ENCODE data around the gene ING3. TPM values are rescaled to one million over a fixed set of nuclear protein-coding genes. Genes with fewer than 3 reads are reported as not detected.

Gene ING3
- total and polyA plus RNA-seq, 9 of the 15 experiments (the other 6 are each of a cell fraction or from before 2014, with no cell fraction given) = 22.8 to 233 (median 50.4) TPM

DNA sequence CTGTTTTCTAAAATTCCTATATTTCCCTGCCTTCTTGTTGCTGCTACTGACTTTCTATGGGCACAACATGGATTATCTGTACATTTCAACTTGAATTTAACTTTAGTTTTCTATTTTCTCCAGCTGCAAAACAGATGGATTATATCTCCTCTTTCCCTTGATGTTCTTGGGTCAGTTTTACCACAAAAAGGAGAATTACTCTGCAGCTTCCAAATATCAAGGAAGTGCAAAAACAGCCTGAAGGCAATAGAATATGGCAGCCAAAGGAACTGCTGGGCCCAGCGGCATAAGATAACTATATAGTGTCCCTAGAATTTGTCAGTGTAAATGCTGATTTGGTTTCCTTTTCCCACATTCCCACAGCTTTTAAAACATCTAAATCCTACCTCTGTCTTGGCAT, 67.0 kb downstream of the ING3 start:
- no TSS peak for BruUV-seq (replicated peaks)

DNA sequence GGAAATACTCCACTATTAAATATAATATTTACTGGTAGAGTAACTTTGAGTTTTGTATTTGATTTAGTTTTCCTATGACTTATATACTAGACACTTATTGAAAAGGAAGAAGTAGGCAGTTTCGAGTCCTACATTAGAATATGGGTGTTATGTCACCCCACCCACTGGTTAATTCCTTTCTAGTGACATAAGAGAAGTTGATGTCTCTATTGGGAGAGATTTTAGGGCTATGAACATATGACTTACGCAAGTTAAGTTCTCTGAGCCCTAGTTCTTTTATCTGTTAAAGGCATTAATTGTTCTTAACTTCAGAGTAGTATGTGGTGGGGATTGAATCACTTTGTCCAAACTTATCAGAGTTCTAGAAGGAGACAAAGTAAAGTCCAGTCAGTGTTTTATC, 68.4 kb downstream of the ING3 start:
- FAIRE-seq = no peak
- CTCF ChIA-PET (ENCODE audit: low intra/inter-chr PET ratio) = no interaction called here
- in situ Hi-C loops (cut with MboI) = no loop called here
- TF ChIP-seq, protein P1, sequence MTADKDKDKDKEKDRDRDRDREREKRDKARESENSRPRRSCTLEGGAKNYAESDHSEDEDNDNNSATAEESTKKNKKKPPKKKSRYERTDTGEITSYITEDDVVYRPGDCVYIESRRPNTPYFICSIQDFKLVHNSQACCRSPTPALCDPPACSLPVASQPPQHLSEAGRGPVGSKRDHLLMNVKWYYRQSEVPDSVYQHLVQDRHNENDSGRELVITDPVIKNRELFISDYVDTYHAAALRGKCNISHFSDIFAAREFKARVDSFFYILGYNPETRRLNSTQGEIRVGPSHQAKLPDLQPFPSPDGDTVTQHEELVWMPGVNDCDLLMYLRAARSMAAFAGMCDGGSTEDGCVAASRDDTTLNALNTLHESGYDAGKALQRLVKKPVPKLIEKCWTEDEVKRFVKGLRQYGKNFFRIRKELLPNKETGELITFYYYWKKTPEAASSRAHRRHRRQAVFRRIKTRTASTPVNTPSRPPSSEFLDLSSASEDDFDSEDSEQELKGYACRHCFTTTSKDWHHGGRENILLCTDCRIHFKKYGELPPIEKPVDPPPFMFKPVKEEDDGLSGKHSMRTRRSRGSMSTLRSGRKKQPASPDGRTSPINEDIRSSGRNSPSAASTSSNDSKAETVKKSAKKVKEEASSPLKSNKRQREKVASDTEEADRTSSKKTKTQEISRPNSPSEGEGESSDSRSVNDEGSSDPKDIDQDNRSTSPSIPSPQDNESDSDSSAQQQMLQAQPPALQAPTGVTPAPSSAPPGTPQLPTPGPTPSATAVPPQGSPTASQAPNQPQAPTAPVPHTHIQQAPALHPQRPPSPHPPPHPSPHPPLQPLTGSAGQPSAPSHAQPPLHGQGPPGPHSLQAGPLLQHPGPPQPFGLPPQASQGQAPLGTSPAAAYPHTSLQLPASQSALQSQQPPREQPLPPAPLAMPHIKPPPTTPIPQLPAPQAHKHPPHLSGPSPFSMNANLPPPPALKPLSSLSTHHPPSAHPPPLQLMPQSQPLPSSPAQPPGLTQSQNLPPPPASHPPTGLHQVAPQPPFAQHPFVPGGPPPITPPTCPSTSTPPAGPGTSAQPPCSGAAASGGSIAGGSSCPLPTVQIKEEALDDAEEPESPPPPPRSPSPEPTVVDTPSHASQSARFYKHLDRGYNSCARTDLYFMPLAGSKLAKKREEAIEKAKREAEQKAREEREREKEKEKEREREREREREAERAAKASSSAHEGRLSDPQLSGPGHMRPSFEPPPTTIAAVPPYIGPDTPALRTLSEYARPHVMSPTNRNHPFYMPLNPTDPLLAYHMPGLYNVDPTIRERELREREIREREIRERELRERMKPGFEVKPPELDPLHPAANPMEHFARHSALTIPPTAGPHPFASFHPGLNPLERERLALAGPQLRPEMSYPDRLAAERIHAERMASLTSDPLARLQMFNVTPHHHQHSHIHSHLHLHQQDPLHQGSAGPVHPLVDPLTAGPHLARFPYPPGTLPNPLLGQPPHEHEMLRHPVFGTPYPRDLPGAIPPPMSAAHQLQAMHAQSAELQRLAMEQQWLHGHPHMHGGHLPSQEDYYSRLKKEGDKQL (CRISPR knock-in tag; IDR thresholded peaks at IDR 0.05; ENCODE audit: borderline replicate concordance) = no peak
- TF ChIP-seq MXI1 (IDR thresholded peaks at IDR 0.05; ENCODE audit: low read depth, low read length) (no peak), LEF1 (IDR thresholded peaks at IDR 0.05) (no peak), ZFP1 (CRISPR knock-in tag; IDR thresholded peaks at IDR 0.05) (no peak)

More for the DNA sequence above, 67.0 kb downstream of the ING3 start:
- ATAC-seq = no peak
- 75% methylated on average over 1 of the region's 1 CpG for WGBS (ENCODE audit: insufficient coverage, low coverage, missing lambda C conversion rate)
- H3K27ac ChIP-seq (ENCODE audit: extremely low read depth, low read depth, low read length) = peak overlapping the region; percentile 6; the same call in 1 of the 3 replicates
- no peak overlapping the region for H3K4me3 ChIP-seq
- ChIA-PET POLR2A (interaction anchor here (1.0 to 2.3 kb wide), 8 partner anchors 10 to 67 kb away, joined by 3 to 9 read pairs (median 6); partner anchors contain the start of gene ING3), CTCF (ENCODE audit: low intra/inter-chr PET ratio) (no interaction called here)
- H3K9me1 ChIP-seq (ENCODE audit: control insufficient read depth, insufficient read depth, low read length) = no peaks in the 10 kb centered on the region
- peaks cover 96% of the 10 kb centered on the region for H3K79me2 ChIP-seq (ENCODE audit: control insufficient read depth, insufficient read depth, low read length)
- no peak for DNase-seq (ENCODE audit: extremely low read depth in 1 of 4, low spot score in 3 of 4)
- in situ Hi-C loops (cut with MboI) = no loop called here
- no peak overlapping the region for H3K4me2 ChIP-seq (ENCODE audit: insufficient read depth, low read length)
- no peaks in the 10 kb centered on the region for H3K9me3 ChIP-seq (replicated peaks; ENCODE audit: control insufficient read depth, insufficient read depth, low read depth, low read length)
- peaks cover 0 to 45% of the 10 kb centered on the region in 2 experiments; a peak in 3 of 5 replicates for H3K4me1 ChIP-seq (replicated peaks in 1 of 2; ENCODE audit: control insufficient read depth in 2 of 2, insufficient read depth in 2 of 2, low read length in 2 of 2)
- FAIRE-seq = no peak
- no peak for TF ChIP-seq MCM2 (IDR thresholded peaks at IDR 0.05; ENCODE audit: low read depth)
- 0 out of 2 replicates have a peak, but pooled peaks have one; percentile 15 for TF ChIP-seq ZNF253 (CRISPR knock-in tag; conservative IDR thresholded peaks at IDR 0.05)
- TF ChIP-seq, protein P2, sequence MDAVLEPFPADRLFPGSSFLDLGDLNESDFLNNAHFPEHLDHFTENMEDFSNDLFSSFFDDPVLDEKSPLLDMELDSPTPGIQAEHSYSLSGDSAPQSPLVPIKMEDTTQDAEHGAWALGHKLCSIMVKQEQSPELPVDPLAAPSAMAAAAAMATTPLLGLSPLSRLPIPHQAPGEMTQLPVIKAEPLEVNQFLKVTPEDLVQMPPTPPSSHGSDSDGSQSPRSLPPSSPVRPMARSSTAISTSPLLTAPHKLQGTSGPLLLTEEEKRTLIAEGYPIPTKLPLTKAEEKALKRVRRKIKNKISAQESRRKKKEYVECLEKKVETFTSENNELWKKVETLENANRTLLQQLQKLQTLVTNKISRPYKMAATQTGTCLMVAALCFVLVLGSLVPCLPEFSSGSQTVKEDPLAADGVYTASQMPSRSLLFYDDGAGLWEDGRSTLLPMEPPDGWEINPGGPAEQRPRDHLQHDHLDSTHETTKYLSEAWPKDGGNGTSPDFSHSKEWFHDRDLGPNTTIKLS (IDR thresholded peaks at IDR 0.05; ENCODE audit: borderline replicate concordance, low read depth) = 0 out of 2 replicates have a peak, but pooled peaks have one; percentile 21
- H3K27me3 ChIP-seq (ENCODE audit: control insufficient read depth in 2 of 2, insufficient read depth in 2 of 2, low read length in 2 of 2) = no peaks in the 10 kb centered on the region
- no peak overlapping the region for H3K9ac ChIP-seq (ENCODE audit: insufficient read depth in 1 of 2, low read depth in 2 of 2, low read length in 2 of 2)
- peaks cover 94% of the 10 kb centered on the region for H3K36me3 ChIP-seq (ENCODE audit: control insufficient read depth, insufficient read depth, low read length)
- intact Hi-C loops (cut with micrococcal nuclease) = no loop called here
- H2AFZ ChIP-seq (ENCODE audit: low read depth, low read length) = no peak overlapping the region
- H4K20me1 ChIP-seq (replicated peaks; ENCODE audit: control insufficient read depth, insufficient read depth, low read length) = no peaks in the 10 kb centered on the region

More for the DNA sequence above, 68.4 kb downstream of the ING3 start:
- no peak overlapping the region for H3K9ac ChIP-seq (ENCODE audit: insufficient read depth in 1 of 2, low read depth in 2 of 2, low read length in 2 of 2)
- H3K4me2 ChIP-seq (ENCODE audit: insufficient read depth, low read length) = no peak overlapping the region; the same call in 1 of the 2 replicates
- peak overlapping the region; percentile 25; the same call in 1 of the 3 replicates for H3K27ac ChIP-seq (ENCODE audit: extremely low read depth, low read depth, low read length)
- no peaks in the 10 kb centered on the region for H4K20me1 ChIP-seq (replicated peaks; ENCODE audit: control insufficient read depth, insufficient read depth, low read length)
- no peaks in the 10 kb centered on the region for H3K27me3 ChIP-seq (ENCODE audit: control insufficient read depth in 2 of 2, insufficient read depth in 2 of 2, low read length in 2 of 2)
- DNase-seq (ENCODE audit: extremely low read depth in 1 of 4, low spot score in 3 of 4) (no peak), ATAC-seq (peak; percentile 13)
- H3K9me3 ChIP-seq (replicated peaks; ENCODE audit: control insufficient read depth, insufficient read depth, low read depth, low read length) = no peaks in the 10 kb centered on the region
- no peak overlapping the region for H2AFZ ChIP-seq (ENCODE audit: low read depth, low read length)
- peaks cover 96% of the 10 kb centered on the region for H3K79me2 ChIP-seq (ENCODE audit: control insufficient read depth, insufficient read depth, low read length)
- 48% methylated on average over 2 of the region's 2 CpGs for WGBS (ENCODE audit: insufficient coverage, low coverage, missing lambda C conversion rate)
- H3K4me1 ChIP-seq (replicated peaks in 1 of 2; ENCODE audit: control insufficient read depth in 2 of 2, insufficient read depth in 2 of 2, low read length in 2 of 2) = peaks cover 0 to 59% of the 10 kb centered on the region in 2 experiments; a peak in 3 of 5 replicates
- intact Hi-C loops (cut with micrococcal nuclease) = no loop called here
- BruUV-seq (replicated peaks) = no TSS peak
- peaks cover 94% of the 10 kb centered on the region for H3K36me3 ChIP-seq (ENCODE audit: control insufficient read depth, insufficient read depth, low read length)
- POLR2A ChIA-PET = no interaction called here
- H3K4me3 ChIP-seq = no peak overlapping the region
- no peaks in the 10 kb centered on the region for H3K9me1 ChIP-seq (ENCODE audit: control insufficient read depth, insufficient read depth, low read length)
